Adipose tissue (tissue), 3 donors: ENCODE data around the gene CASR. TPM values are rescaled to one million over a fixed set of nuclear protein-coding genes. Genes with fewer than 3 reads are reported as not detected.
"Not testable (repeated sequence)": the region's sequence is repeated elsewhere in the genome, so short reads cannot be mapped to it uniquely, and the experiment has no call there.

Source experiments
- H3K27ac ChIP-seq: one replicate; pipeline ENCODE4 v1.5.1; 2013; ENCODE audit warnings: low read depth, low read length
- WGBS, 3 donors: extraction: QIAGEN DNeasy Blood & Tissue Kit; methylation state at CpG; one replicate each; pipeline ENCODE4 v1.1.7; 2013; 5-methylcytosine and 5-hydroxymethylcytosine counted together
- polyA plus RNA-seq, 3 donors: library from polyadenylated mRNA; stranded (reverse); fragments of 200-250 nt; gene quantifications; one replicate each; pipeline ENCODE4 v1.2.3, GENCODE V29; 2013
- donor health status: healthy with polysubstance abuse.
- donor health status: Bipolar disorder and iron deficiency.
- donor health status: healthy.

The CASR gene, protein sequence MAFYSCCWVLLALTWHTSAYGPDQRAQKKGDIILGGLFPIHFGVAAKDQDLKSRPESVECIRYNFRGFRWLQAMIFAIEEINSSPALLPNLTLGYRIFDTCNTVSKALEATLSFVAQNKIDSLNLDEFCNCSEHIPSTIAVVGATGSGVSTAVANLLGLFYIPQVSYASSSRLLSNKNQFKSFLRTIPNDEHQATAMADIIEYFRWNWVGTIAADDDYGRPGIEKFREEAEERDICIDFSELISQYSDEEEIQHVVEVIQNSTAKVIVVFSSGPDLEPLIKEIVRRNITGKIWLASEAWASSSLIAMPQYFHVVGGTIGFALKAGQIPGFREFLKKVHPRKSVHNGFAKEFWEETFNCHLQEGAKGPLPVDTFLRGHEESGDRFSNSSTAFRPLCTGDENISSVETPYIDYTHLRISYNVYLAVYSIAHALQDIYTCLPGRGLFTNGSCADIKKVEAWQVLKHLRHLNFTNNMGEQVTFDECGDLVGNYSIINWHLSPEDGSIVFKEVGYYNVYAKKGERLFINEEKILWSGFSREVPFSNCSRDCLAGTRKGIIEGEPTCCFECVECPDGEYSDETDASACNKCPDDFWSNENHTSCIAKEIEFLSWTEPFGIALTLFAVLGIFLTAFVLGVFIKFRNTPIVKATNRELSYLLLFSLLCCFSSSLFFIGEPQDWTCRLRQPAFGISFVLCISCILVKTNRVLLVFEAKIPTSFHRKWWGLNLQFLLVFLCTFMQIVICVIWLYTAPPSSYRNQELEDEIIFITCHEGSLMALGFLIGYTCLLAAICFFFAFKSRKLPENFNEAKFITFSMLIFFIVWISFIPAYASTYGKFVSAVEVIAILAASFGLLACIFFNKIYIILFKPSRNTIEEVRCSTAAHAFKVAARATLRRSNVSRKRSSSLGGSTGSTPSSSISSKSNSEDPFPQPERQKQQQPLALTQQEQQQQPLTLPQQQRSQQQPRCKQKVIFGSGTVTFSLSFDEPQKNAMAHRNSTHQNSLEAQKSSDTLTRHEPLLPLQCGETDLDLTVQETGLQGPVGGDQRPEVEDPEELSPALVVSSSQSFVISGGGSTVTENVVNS
- 1 to 10 TPM in 1 of 3 donors, under 1 TPM in 1, not detected in 1; under 0.01 to 5.0 TPM for polyA plus RNA-seq

DNA sequence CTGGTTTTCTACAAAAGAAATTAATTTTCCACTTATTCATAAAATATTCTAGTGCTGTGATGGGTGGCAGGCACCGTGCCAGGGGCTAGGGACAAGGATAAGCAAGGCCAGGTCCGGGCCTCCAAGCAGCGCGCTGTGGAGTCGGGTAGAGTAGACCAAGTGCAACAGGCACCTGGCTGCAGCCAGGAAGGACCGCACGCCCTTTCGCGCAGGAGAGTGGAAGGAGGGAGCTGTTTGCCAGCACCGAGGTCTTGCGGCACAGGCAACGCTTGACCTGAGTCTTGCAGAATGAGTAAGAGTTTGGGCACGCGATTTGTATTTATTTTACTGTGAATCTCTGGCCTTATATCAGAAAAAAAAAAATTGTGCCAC, at the start of gene CASR:
TSS of gene CASR (plus strand) at position 148 of the 372 bp plus-strand sequence. CDS start 70,522 bp downstream, outside the sequence.
- 7 to 10% (median 7%) methylated on average over 14 of the region's 14 CpGs for WGBS, 3 donors
- no peak within 1 kb of the TSS for H3K27ac ChIP-seq

DNA sequence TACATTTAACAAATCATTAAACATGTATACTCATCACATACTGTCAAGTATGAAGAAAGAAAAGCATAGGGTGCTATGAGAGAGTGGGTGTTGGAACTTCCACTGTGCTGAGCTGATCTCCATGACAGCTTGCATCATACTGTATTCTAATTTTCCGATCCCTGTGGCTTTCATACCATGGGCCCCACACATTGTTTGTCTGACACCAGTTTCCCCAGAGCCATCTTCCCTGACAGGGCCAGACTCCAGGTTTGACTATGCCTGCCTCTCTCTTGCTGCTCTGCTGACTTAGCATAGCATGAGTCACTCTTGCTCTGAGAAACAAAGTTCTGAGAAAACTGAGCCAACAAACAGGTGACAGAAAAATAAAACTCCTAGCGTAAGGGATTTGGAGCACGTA, 37.0 kb upstream of the CASR start:
- H3K27ac ChIP-seq = no peak overlapping the region
- WGBS, 3 donors = 57 to 91% (median 88%) methylated on average over 3 of the region's 3 CpGs

DNA sequence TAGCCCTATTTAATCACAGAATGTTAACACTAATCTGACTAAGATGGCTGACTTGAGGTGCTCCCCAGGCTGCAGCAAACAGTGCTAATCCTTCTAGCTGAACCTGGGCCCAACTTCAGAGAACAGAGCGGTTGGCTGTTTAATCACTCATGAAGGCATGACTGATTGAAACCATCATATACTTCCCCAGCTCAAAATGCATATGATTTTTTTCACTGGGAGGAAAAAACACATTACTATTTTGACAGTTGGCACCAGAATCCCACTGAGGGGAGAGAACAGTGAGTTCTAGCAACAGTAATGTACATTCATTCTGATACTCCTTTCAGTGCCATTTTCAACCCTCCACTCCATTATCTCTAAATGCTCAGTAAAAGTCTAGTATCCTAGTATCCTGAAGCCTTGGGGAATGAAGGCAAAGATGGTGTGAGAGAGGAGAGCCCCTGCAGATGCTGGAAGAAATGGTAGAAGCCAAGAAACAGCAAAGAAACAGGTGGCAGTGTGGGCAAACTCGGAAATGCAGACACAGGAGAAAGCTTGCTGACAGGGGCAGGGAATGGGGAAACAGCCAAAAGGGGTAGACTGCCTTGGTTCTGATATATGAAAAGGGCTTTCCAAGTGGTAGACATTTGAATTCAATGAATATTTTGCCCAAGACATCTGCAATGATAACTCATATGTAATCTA, 34.4 kb upstream of the CASR start:
- WGBS, 3 donors = 68 to 86% (median 74%) methylated on average over 2 of the region's 2 CpGs
- no peak overlapping the region for H3K27ac ChIP-seq

DNA sequence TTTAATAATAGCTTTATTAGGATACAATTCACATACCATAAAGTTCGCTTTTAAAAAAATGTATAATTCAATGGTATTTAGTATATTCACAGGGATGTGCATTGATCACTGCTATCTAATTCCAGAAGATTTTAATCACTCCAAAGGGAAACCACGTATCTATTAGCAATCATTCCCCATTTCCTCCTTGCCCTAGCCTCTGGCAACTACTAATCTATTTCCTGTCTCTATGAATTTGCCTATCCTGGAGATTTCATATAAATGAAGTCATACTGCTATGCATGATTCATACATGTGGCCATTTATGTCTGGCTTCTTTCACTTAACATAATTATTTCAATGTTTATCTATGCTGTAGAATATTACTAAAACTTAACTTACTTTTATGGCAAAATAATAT, 32.0 kb upstream of the CASR start:
- WGBS, 3 donors = 75 to 81% (median 76%) methylated on average over 2 of the region's 2 CpGs
- no peak overlapping the region for H3K27ac ChIP-seq

DNA sequence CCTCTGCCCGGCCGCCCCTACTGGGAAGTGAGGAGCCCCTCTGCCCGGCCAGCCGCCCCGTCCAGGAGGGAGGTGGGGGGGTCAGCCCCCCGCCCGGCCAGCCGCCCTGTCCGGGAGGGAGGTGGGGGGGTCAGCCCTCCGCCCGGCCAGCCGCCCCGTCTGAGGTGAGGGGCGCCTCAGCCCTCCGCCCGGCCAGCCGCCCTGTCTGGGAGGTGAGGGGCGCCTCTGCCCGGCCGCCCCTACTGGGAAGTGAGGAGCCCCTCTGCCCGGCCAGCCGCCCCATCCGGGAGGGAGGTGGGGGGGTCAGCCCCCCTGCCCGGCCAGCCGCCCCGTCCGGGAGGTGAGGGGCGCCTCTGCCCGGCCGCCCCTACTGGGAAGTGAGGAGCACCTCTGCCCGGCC, 18.5 kb upstream of the CASR start:
- not testable (repeated sequence) for H3K27ac ChIP-seq
- WGBS, 3 donors = 88 to 100% (median 91%) methylated on average over 1 to 18 of the region's 31 CpGs

DNA sequence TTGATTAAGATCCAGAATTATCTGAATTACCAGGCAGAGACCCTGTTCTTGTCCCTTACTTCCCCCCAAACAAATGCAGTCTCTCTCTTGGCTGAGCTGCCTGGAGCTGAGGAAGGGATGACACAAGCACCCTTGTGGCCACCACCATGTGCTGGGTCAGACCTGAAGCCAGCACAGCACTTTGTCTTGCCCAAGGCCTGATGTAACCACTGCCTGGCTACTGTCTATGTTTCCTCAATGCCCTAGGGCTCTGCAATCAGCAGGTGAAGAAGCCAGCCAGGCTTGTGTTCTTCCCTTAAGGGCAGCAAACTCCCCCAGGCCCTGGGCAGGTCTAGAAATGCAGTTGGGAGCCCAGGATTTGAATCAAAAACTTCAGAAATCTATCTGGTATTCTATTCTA, 15.8 kb upstream of the CASR start:
- no peak overlapping the region for H3K27ac ChIP-seq

DNA sequence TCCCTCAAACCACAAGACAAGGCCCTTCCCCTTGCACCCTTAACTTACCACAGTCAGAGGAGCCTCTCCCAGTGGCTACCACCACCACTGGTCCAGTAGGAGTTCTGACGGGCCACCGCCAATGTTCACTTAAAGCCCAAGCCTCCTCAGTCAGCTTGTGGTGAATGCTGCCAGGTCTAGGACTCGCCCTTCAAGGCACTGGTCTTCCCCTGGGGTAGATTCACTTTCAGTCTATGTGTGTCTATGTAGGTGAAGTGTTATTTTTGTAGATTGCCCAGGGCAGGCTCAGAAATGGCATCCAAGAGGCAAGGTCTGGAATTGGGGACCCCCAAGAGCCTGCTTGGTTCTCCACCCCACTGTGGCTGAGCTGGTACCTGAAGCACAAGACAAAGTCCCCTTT, 15.4 kb upstream of the CASR start:
- WGBS, 3 donors = 81 to 88% (median 88%) methylated on average over 3 of the region's 3 CpGs
- no peak overlapping the region for H3K27ac ChIP-seq

DNA sequence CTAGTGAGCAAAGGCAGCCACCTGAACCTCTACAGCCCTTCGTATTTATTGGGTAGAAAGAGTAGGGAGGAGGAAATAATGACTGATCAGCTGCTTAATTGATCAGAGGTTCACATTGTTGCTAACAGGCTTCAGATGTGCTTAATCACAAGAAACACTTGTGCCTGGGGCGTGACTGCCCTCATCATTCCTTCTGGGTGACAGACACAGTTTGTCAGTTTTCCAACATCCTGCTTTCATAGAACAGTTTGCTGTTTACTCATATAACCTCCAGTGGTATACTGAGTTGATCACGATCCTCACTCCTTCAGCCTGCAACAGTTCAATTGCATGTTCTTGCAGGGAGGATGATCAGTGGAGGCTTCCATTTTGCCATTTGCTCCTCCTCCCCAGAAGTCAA, 13.6 kb upstream of the CASR start:
- H3K27ac ChIP-seq = no peak overlapping the region
- 78 to 86% (median 80%) methylated on average over 3 of the region's 3 CpGs for WGBS, 3 donors

DNA sequence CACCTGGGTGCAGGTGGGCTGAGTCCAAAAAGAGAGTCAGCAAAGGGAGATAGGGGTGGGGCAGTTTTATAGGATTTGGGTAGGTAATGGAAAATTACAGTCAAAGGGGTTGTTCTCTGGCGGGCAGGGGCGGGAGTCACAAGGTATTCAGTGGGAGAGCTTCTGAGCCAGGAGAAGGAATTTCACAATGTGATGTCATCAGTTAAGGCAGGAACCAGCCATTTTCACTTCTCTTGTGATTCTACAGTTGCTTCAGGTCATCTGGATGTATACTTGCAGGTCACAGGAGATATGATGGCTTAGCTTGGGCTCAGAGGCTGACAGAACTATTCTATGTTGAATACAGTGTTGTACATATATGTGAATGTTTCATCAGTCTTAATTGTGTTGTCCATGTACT, 12.1 kb upstream of the CASR start:
- not testable (repeated sequence) for H3K27ac ChIP-seq
- WGBS, 3 donors = 59 to 92% (median 91%) methylated on average over 2 of the region's 2 CpGs

DNA sequence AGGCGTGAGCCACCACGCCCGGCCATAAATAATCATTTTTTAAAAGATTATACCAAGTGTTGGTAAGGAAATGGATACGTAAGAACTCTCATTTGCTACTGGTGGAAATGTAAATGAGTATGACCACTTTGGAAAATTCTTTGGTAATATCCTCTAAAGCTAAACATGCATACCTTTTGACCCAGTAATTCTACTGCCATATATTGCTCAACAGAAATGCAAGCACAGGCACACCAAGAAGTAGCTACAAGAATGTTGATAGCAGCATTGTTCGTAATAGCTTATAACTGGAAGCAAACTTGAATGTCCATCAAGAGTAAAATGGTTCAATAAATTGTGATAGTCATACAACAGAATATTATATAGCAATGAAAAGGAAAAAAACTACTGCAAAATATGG, 4.8 kb upstream of the CASR start:
- H3K27ac ChIP-seq = no peak overlapping the region
- whole genome bisulfite sequencing, 3 donors = 75 to 95% (median 91%) methylated on average over 5 of the region's 5 CpGs

DNA sequence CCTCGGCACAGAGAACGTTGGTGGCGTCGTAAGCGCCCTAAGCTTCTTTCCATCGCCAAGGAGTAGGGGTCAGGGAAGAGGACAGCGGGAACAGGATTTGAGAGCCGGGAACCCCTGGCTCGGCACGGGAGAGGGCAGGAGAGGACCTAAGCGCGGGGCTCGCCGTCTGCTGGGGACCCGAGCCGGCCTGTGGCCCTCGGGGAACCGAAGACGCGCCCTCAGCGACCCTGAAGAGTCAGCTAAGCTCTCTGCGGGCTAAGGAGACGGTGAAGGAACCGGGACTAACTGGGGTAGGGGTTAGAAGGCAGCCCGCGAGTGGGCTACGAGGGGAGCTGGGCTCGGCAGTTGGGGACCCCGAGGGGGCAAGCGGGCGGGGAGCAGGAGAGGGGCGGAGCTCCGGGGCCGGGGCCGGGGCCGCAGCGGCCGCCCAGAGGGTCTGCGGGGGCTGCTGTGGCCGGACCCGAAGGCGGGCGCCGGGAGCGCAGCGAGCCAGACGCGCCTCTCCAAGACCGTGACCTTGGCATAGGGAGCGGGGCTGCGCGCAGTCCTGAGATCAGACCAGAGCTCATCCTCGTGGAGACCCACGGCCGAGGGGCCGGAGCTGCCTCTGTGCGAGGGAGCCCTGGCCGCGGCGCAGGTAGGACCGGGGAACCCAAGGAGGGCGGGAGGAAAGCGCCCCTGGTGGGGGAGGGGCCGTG, 574 bp downstream of the CASR start:
- no peak overlapping the region for H3K27ac ChIP-seq
- 2 to 3% (median 2%) methylated on average over 58 to 64 of the region's 64 CpGs for WGBS, 3 donors

DNA sequence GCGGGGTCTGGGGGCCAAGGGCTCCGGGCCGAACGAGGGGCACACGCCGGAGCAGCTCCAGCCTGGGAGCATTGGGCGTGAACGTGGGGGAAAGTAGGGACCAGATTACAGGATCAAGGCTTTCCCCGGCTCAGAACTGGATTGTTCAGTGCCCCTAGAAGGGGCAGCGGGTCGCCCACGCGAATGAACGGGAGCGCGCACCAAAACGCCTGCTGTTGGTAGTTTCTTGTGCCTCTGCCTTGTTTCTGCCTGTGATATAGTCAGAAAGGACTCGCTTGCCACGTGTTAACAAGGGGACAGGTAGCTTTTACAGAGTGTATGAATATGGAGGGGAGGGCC, 1.1 kb downstream of the CASR start:
- WGBS, 3 donors = 11 to 29% (median 12%) methylated on average over 19 of the region's 19 CpGs

DNA sequence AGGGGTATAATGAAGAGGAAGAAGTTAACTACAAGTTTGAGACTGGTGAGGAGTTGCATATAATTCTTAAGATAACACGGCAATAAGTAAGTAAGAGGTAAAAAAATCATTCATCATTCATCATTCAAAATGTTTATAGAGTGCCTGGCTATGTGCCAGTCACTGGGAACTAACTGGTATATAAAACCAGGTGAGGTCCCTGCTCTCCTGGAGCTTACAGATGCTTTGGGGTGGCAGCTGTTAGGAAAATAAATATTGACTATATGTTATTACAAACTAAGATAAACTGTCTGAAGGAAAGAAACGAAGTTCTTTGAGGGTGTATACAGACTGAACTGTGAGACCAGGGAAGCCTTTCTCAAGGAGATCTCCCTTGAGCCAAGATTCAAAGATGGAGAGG, 2.9 kb downstream of the CASR start:
- H3K27ac ChIP-seq = no peak overlapping the region
- 17 to 59% (median 57%) methylated on average over 2 of the region's 2 CpGs for WGBS, 3 donors

More for the DNA sequence above, 1.1 kb downstream of the CASR start:
- no peak overlapping the region for H3K27ac ChIP-seq

DNA sequence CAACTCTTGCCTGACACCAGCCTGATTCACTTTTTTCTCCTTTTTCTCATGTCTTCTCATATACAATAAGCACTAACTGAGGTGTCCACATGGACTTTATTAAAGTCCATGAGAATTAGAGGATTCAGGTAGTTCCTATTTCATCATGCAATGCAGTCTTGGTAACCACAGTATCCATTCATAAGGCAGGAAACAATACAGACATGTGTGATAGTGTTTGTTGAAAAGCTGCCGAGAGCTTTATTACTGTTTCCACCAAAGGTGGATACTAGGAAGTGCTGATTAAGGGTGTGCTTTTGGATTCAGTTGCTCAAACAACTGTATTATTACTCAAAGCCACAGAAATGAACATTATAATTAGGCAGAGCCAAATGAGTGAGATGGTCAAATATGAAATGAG, 5.3 kb downstream of the CASR start:
- WGBS, 3 donors = 38 to 52% (median 42%) methylated on average over 1 of the region's 1 CpG
- no peak overlapping the region for H3K27ac ChIP-seq

DNA sequence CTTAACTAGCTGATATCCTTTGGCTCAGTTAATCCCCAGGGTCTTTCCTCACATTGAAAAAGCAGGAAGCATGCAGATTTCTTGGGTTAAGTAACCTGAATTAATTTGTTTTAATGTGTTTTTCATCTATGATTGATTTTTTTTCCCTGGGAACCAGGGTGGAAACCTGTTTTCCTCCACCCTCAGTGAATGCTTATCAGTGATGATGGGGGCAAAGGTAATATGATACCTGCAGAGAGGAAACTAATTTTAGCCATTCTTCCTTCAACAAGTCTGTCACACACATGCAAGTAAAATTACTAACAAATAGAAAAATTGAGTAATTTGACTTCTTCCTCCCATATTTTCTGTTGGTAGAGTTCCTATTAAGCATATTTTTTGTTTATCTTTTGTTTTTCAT, 5.9 kb downstream of the CASR start:
- H3K27ac ChIP-seq = no peak overlapping the region

DNA sequence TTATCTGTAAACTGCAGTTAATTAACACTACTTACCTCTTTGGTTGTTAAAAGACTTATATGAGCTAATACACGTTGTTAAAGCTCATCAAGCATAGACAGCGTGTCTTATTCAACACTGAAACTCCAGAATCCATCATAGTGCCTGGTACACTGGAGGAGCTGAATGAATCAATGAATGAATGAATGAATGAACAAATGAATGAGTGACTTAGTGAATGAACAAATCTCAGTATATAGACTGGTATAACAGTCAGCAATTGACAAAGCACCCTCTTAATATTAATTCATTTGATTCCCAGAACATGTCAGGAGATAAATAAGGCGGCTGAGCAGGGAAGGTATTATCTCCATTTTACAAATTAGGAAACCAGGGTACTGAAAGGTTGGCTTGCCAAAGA, 7.1 kb downstream of the CASR start:
- H3K27ac ChIP-seq = no peak overlapping the region
- WGBS, 3 donors = 71 to 79% (median 78%) methylated on average over 3 of the region's 3 CpGs

DNA sequence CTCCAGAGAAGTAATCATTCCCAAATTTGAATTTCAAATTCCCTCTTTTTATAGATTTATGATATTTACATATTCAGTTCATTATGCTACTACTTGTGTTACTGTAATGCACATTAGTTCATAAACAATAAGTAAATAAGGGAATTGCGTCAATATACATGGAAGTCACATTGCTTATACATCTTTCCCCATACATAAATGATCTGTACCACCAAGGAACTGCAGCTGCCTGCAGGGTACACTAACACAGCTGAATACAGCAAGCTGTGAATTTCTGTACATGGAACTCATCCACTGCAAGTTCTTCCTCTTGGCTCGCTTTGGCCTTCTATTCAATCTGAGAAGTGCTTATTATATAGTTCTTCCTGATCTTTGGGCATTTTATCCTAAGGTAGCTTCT, 15.5 kb downstream of the CASR start:
- H3K27ac ChIP-seq = no peak overlapping the region
- 81 to 90% (median 88%) methylated on average over 2 of the region's 2 CpGs for WGBS, 3 donors

DNA sequence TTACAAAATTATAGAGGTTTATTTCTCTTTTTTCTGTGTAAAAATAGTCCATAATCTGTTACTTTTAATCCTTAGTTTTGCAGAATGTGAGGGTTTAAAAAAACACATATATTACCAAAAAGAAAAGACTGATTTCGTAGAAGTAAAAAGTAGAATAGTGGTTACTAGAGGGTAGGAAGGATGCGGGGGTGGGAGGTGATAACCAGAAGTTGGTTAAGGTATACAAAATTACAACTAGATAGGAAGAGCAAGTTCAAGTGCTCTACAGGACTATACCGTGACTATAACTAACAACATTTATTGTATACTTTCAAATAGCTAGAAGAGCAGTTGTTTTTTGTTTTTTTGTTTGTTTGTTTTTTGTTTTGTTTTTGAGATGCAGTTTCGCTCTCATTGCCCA, 16.1 kb downstream of the CASR start:
- no peak overlapping the region for H3K27ac ChIP-seq
- 82 to 98% (median 84%) methylated on average over 4 of the region's 4 CpGs for WGBS, 3 donors
